CD4-positive, alpha-beta T cell treated with Interleukin-15 for 1 hour (primary cell): ENCODE data around the gene BHLHA15.
"Not testable (repeated sequence)": the region's sequence is repeated elsewhere in the genome, so short reads cannot be mapped to it uniquely, and the experiment has no call there.

Experiments
- DNase-seq: peaks from one replicate; pipeline ENCODE4 v3.0.0-alpha.2; 2020

Gene BHLHA15

GRCh38 chr7:98211676-98212531 is 665 bp downstream of the BHLHA15 start:
- no peak for DNase-seq

DNA sequence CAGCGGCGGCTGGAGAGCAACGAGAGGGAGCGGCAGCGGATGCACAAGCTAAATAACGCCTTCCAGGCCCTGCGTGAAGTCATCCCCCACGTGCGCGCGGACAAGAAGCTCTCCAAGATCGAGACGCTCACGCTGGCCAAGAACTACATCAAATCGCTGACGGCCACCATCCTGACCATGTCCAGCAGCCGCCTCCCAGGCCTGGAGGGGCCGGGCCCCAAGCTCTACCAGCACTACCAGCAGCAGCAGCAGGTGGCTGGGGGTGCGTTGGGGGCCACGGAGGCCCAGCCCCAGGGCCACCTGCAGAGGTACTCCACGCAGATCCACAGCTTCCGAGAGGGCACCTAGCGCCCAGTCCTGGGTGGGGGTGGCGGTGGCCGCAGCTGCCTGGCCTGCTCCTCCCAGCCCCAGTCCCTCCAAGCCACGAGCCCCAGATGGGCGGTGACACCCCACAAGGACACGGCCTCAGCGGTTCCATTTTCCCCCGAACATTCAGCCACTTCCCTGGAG is 1.3 kb downstream of the BHLHA15 start:
- no peak for DNase-seq

DNA sequence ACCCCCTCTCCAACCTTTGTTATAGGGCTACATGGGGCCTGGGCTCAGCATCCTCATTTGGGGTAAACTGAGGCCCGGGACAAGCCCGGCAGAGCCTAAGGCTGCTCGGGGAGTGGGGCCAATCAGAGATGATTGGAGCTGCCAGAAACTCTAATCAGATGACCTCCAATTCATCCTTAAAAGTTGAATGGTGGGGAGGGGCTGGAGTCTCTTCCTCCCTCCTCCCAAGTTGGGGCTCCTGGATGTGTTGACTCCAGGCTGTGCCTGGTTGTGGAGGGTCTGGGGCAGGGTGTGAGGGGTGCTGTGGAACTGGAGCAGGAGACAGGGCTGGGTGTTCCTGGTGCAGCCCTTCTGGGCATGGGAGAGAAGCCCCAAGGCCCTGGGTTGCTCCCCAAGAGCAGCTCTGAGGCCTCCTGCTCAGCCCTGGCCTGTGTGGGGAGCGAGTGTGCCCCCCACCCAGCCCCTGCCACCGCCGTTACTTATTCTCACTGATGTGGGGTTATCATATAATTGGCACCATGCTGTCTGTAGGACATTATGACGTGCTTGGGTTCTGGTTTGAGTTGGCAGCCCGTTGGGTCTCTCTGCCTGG is 2.2 kb downstream of the BHLHA15 start:
- no peak for DNase-seq

DNA sequence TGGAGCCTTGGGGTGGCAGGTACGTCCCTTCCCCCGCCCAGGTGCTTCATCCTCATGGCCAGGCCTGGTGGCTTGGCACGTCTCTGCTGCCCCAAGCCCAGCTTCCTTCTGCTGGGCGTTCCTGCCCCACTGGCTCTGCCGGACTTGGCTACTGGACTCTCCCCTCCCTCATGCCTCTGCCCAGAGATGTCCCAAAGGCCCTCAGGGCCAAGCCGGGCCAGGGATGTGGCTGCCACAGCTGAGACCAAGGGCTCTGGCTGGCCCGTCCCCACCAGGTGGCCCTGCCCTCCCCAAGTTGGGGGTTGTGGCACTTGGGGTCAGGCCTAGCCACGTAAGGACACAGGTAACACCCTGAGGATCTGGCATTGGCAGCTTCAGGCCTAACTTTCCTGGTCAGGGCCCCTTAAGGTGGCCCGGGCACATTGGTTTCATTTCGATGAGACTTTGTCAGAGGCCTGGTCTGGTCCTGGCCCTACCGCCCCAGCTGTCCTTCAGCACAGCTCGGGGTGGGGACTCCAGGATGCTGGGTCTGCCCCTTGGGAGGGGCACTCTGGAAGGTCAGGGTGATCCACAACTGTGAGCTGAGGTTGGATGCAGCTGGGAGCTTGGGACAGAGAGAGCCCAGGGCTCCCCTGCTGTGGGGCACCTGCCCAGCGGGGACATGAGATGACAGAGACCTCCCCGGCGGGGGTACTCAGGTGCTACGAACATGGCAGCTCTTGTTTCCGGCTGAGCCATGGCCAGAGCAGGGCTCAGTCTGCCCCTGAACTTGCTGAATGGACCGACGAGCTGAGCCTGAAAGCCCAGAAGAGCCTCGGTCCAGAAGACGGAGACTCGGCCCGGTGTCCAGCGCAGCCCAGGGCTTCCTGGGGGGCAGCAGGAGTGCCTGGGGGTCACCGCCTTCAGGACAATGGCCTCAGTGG is 2.9 kb downstream of the BHLHA15 start:
- no peak for DNase-seq

GRCh38 chr7:98214811-98215321 is 3.6 kb downstream of the BHLHA15 start:
- no peak for DNase-seq

GRCh38 chr7:98215561-98216495 is 4.6 kb downstream of the BHLHA15 start:
- no peak for DNase-seq

DNA sequence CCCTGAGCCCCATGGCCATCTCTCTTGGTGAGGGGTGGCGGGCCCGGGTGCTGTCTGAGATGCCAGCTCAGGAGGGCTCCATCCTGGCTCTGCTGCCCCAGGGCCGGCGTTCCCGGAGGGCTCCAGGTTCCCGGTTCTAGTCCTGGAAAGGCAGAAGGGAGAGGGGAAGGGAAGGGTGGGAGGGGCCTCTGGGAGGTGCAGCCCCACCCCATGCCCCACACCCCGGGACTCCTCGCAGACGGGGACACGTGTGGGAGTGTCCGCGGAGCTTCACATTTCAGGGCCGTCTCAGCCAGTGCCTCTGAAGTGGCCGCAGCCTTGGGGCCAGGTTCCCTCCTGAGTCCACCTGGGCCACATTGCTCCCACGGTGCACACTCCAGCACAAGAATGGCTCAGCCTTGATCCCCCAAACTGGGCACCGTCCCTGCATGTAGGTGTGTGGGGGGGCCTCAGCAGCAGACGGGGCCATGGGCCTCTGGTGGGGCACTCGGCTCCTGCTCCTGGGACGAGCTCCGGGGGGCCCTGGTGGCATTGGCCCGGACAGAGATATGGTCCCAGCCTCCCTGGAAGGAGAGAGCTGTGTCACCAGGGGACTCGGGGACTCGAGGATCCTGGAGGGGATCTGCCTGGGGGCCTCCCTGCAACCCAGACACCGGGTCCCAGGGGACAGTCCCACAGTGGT is 5.8 kb downstream of the BHLHA15 start:
- no peak for DNase-seq

DNA sequence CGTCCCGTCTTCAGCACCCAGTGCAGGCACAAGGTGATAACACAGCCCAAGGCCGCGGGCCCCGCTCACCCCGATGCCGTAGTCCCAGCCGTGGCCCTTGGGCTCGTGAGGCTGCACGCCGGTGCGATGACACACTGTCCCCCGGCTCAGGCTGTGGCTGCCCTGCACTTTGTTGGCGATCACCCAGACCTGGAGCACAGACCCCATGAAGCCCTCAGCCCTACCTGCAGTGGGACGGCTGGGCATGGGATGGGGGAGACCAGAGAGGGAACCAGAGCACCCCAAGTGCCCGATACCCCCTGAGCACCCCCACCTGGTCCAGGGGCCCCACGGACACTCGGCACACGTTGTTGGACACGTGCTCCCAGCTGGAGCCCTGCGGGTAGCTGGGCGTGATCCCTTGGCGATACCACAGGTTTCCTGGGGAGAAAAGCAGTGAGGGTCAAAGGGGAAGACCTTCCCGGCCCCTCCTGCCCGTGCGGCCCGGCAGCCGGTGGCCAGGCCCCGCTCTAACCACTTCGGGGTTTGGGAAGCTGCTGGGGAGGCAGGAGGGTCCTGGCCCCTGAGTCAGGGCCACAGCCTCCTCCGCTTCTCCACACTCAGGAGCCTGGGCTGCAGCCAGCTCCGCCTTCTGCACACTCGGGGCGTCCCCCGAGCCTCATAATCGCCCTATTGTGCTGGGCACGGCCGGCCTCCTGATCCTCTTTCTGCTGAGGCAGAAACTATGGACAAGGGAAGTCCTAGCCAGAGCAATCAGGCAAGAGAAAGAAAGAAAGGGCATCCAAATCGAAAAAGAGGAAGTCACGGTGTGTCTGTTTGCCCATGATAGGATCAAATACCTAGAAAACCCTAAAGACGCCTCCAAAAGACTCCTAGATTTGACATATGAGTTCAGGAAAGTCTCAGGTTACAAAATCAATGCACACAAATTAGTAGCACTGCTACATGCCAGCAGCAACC is 6.7 kb downstream of the BHLHA15 start:
- peak; percentile 16 for DNase-seq

- not testable (repeated sequence) for DNase-seq
Observed at GRCh38 chr7:98219382-98219781, 8.1 kb downstream of the BHLHA15 start.

GRCh38 chr7:98221611-98222532 is 10.6 kb downstream of the BHLHA15 start:
- DNase-seq: no peak

DNA sequence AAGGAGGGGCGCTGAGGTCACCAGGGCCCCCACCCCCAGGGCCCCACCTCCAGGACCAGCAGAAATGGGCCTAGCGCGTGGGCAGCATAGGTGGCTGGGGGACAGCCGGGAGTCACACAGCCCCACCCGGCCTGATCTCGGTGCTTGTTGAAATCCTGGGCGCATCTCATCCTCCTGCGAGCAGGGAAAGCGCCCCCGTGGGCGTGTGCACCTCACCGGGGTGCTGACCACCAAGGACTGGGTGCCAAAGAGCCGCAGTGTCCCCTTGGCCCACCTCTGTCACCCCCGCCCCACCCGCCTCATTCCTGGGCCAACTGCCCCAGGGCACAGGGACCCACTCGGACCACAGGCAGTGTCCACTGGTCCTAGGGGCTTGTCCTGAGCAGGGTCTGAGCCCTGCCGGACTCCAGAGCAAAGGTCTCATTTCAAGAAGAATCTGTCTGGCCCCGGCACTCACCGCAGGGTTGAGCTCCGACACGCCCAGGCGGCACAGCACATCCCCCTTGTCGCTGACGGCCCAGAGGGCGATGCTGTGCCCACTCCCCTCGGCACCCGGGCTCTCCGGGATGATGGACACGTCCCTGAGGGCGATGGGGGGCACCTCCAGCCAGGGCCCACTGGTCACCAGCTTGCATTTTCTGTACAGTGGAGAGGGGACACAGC is 11.4 kb downstream of the BHLHA15 start:
- DNase-seq: no peak

DNA sequence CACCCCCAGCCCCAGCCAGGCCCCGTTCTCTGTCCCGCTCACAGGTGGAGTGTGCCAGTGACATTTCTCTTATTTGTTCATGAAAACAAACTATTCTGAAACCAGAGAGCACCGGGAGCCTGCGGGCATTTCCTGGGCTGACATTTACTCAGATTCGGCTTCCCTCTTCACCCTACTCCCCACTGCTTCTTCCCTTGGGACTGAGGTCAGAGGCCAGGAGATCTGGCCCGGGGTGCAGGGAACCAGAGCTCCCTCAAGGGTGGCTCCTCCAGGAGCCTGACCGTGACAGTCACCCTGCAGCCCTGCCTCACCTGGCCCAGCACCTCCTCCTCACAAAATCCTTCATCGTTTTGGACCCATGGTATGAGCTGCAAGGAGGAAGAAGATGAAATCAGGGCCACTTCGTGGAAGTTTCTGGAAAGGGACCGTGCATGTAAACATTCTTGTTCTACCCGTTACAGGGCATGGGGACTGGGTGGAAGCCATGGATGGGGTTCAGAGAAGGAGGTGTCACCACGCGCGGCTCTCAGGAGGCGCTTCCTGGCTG is 12.2 kb downstream of the BHLHA15 start:
- DNase-seq: no peak

DNA sequence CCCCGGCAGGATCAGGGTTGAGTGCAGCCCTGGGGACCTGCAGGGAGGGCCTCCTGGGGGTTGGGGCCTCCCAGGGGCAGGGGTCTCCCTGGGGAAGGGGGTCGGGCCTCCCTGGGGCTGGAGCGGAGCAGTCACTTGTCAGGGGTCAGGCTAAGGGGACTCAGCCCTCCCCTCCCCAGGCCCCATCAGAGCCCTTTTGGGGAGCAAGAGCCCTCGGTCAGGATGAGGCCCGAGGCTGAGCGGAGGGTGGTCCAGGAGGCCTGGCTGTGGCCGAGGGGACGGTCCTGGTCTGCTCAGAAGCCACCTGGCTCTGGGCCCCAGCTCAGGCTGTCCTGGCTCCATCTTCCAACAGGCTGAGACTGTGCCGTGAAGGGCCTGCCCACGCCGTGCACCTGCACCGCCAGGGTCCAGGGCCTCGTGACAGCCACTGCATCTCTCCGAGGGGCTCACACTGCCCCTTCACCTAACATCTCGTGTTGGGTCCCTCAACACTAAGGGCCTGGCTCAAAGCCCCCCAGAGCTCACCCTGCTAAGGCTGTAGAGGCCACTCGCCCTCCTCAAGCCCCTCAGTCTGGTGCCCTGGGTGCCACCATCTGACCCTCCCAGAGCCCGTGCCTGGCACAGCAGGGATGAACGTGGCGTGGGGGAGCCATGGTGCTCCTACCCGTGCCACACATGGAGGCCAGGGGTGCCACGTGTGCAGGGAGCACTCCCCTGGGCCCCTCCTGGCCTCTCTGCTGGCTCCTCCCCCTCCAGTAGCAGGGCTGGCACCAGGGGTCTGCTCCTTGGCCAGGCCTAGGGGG is 12.9 kb downstream of the BHLHA15 start:
- no peak for DNase-seq

DNA sequence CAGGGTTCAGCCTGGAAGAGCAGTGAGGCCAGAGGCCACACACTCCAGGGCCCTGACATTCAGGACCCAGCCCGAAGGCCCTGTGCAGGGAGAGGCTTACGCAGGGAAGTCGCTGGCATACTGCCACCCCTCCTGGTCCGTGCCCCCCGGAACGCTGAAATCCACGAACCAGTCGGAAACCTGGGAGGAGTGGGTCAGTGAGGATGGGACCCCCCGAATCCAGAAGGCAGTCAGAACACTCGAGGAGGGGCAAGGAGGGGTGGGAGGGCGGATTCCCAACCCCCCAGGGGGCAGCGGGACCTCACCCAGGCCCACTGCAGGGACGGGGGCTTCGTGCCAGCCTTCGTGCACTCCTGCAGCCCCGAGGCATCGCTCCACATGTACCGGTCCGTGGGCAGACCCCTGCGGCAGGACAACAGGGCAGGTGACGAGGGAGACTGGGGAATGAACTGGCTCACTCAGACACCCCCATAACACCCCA is 13.5 kb downstream of the BHLHA15 start:
- no peak for DNase-seq

- DNase-seq: no peak
Observed at GRCh38 chr7:98225913-98226614, 14.8 kb downstream of the BHLHA15 start.

GRCh38 chr7:98227939-98228338 is 16.7 kb downstream of the BHLHA15 start:
- no peak for DNase-seq
